CD14-positive monocyte (primary cell): ENCODE measurements around the gene ADGRL3. TPM values are rescaled to one million over a fixed set of nuclear protein-coding genes. Genes with fewer than 3 reads are reported as not detected.
"Not testable (repeated sequence)": the region's sequence is repeated elsewhere in the genome, so short reads cannot be mapped to it uniquely, and the experiment has no call there.

Experiments
- DNase-seq, 3 donors: peaks; one replicate each; pipeline ENCODE4 v3.0.0-alpha.2; 2011 to 2022
- H2AFZ ChIP-seq: 2 replicates; pipeline ENCODE4 v1.6.0; 2012; ENCODE audit warnings: mild to moderate bottlenecking, low read depth, low read length, inconsistent platforms; ENCODE audit not compliant: insufficient read depth, poor library complexity, severe bottlenecking
- H3K27ac ChIP-seq, 2 donors: 1 replicate in 1 of 2; 2 replicates in 1 of 2; pipeline ENCODE4 v1.5.1; 2012 to 2013; ENCODE audit warnings: low read length in 2 of 2, control low read depth in 1 of 2, inconsistent platforms in 1 of 2, low read depth in 1 of 2, mild to moderate bottlenecking in 1 of 2
- H3K27me3 ChIP-seq, 2 donors: one replicate each; pipeline versions ENCODE4 v1.6.0 to v1.6.1; 2011 to 2013; ENCODE audit warnings: low read length in 2 of 2; ENCODE audit not compliant: control insufficient read depth in 2 of 2, insufficient read depth in 2 of 2
- H3K36me3 ChIP-seq, 2 donors: replicated peaks in 1 of 2; 1 replicate in 1 of 2; 2 replicates in 1 of 2; pipeline versions ENCODE4 v1.5.1 to v1.6.1; 2012 to 2013; ENCODE audit warnings: low read length in 2 of 2, control low read depth in 1 of 2, inconsistent platforms in 1 of 2, mild to moderate bottlenecking in 1 of 2; ENCODE audit not compliant: insufficient read depth in 2 of 2, control insufficient read depth in 1 of 2
- H3K4me1 ChIP-seq, 2 donors: 1 replicate in 1 of 2; 2 replicates in 1 of 2; pipeline versions ENCODE4 v1.5.1 to v1.6.1; 2012 to 2013; ENCODE audit warnings: low read length in 2 of 2, control low read depth in 1 of 2, inconsistent platforms in 1 of 2, mild to moderate bottlenecking in 1 of 2, moderate library complexity in 1 of 2; ENCODE audit not compliant: insufficient read depth in 2 of 2, control insufficient read depth in 1 of 2
- H3K4me2 ChIP-seq: replicated peaks from 2 replicates; pipeline ENCODE3; 2012; ENCODE audit warnings: low read length, moderate library complexity, mild to moderate bottlenecking; ENCODE audit not compliant: poor library complexity, severe bottlenecking; ENCODE audit errors: extremely low read depth
- H3K4me3 ChIP-seq, 3 experiments: fragments of 200-600 bp in 1 of 3; sonication (generic) in 1 of 3; replicated peaks in 1 of 3; 1 replicate in 2 of 3; 2 replicates in 1 of 3; pipeline ENCODE4 v1.5.1; 2011 to 2013; ENCODE audit warnings: low read length in 3 of 3, mild to moderate bottlenecking in 3 of 3, control low read depth in 2 of 3, low read depth in 2 of 3, inconsistent platforms in 1 of 3, moderate library complexity in 1 of 3
- H3K79me2 ChIP-seq: 2 replicates; pipeline ENCODE4 v1.6.0; 2012; ENCODE audit warnings: mild to moderate bottlenecking, control low read depth, inconsistent platforms, low read length, moderate library complexity; ENCODE audit not compliant: insufficient read depth
- H3K9ac ChIP-seq: 2 replicates; pipeline ENCODE4 v1.6.0; 2017; ENCODE audit warnings: low read length, mild to moderate bottlenecking; ENCODE audit not compliant: insufficient read depth, poor library complexity, severe bottlenecking
- H3K9me3 ChIP-seq, 2 donors: replicated peaks in 1 of 2; 1 replicate in 1 of 2; 2 replicates in 1 of 2; pipeline versions ENCODE4 v1.5.1 to v1.6.1; 2012 to 2013; ENCODE audit warnings: low read length in 2 of 2, control low read depth in 1 of 2; ENCODE audit not compliant: control insufficient read depth in 1 of 2, insufficient read depth in 1 of 2
- H4K20me1 ChIP-seq: 2 replicates; pipeline ENCODE4 v1.6.0; 2012; ENCODE audit warnings: mild to moderate bottlenecking, low read length, control low read depth, moderate library complexity; ENCODE audit not compliant: insufficient read depth
- H3K27ac Mint-ChIP-seq, 7 donors: one replicate each; pipeline ENCODE4 v1.8.0; 2020; ENCODE audit warnings: mild to moderate bottlenecking in 7 of 7, mixed read lengths in 7 of 7, moderate library complexity in 6 of 7, inconsistent platforms in 2 of 7
- H3K27me3 Mint-ChIP-seq, 3 donors: one replicate each; pipeline ENCODE4 v1.8.0; 2021 to 2022; ENCODE audit warnings: low read depth in 3 of 3, mild to moderate bottlenecking in 3 of 3, mixed read lengths in 3 of 3, moderate library complexity in 3 of 3, inconsistent platforms in 1 of 3
- H3K36me3 Mint-ChIP-seq, 2 donors: one replicate each; pipeline ENCODE4 v1.8.0; 2020; ENCODE audit warnings: mixed read lengths in 2 of 2, inconsistent platforms in 1 of 2, mild to moderate bottlenecking in 1 of 2
- H3K4me1 Mint-ChIP-seq: one replicate; pipeline ENCODE4 v1.8.0; 2020; ENCODE audit warnings: mild to moderate bottlenecking, mixed read lengths
- H3K4me3 Mint-ChIP-seq, 2 donors: one replicate each; pipeline ENCODE4 v1.8.0; 2020; ENCODE audit warnings: mild to moderate bottlenecking in 2 of 2, mixed read lengths in 2 of 2, moderate library complexity in 1 of 2
- H3K9me3 Mint-ChIP-seq, 7 donors: one replicate each; pipeline ENCODE4 v1.8.0; 2020 to 2022; ENCODE audit warnings: mixed read lengths in 7 of 7, mild to moderate bottlenecking in 6 of 7, moderate library complexity in 6 of 7, inconsistent platforms in 2 of 7
- WGBS: methylation state at CpG from one replicate; pipeline ENCODE4 v1.1.5; 2013; ENCODE audit warnings: missing lambda C conversion rate; ENCODE audit not compliant: insufficient coverage; 5-methylcytosine and 5-hydroxymethylcytosine counted together
- intact Hi-C, 2 donors: fragments of 100-400 bp; cut with micrococcal nuclease; formaldehyde crosslinking; loops; one replicate each; pipeline versions ENCODE4 v1.15.0 to v1.15.1; 2023
- polyA plus RNA-seq, 3 donors: library from polyadenylated mRNA; depleted of rRNA in 1 of 3; unstranded in 2 of 3; stranded (reverse) in 1 of 3; fragments of 300-500 nt in 2 of 3; fragments of >200 nt in 1 of 3; fragmentation: Illumina TruSeq in 2 of 3; gene quantifications; 1 replicate in 2 of 3; 2 replicates in 1 of 3; pipeline ENCODE4 v1.2.3, GENCODE V29; 2012 to 2021
- TF ChIP-seq, protein P1 (sequence below): fragments of 200-600 bp; IDR thresholded peaks from one replicate; pipeline ENCODE4 v1.8.0; 2022; ENCODE audit warnings: antibody characterized with exemption, mild to moderate bottlenecking

ADGRL3 gene
- polyA plus RNA-seq, 3 donors: not detected

- WGBS: no CpG with 5 or more reads among the region's 2 CpGs
Observed at GRCh38 chr4:61507091-61507490, 307.0 kb downstream of the ADGRL3 start.

DNA sequence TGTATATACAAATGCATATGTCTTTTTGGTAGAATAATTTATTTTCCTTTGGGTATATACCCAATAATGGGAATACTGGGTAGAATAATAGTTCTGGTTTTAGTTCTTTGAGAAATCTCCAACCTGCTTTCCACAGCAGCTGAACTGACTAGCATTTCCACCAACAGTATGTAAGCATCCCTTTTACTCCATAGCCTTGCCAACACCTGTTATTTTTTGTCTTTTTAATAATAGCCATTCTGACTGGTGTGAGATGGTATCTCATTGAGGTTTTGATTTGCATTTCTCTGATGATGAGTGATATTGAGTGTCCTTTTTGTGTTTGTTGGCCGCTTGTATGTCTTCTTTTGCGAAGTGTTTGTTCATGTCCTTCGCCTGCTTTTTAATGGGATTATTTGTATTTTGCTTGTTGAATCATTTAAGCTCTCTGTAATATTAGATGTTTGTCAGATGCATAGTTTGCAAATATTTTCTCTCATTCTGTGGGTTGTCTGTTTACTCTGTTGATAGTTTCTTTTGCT, 309.7 kb downstream of the ADGRL3 start:
- H3K4me3 ChIP-seq, H3K27me3 ChIP-seq, H3K36me3 ChIP-seq, H3K4me1 ChIP-seq, H3K27ac ChIP-seq, H3K4me1 Mint-ChIP-seq, intact Hi-C loops, H3K4me2 ChIP-seq, H3K27ac Mint-ChIP-seq, H3K9me3 Mint-ChIP-seq, DNase-seq, H4K20me1 ChIP-seq, H3K4me3 Mint-ChIP-seq, H3K79me2 ChIP-seq, H3K36me3 Mint-ChIP-seq, H3K9ac ChIP-seq, H3K9me3 ChIP-seq, H3K27me3 Mint-ChIP-seq, H2AFZ ChIP-seq: not testable (repeated sequence)
- WGBS: 100% methylated on average over 3 of the region's 3 CpGs

More at GRCh38 chr4:61507091-61507490, 307.0 kb downstream of the ADGRL3 start:
- no peaks in the 10 kb centered on the region for H3K9me3 ChIP-seq
- no peak for DNase-seq
- H3K36me3 Mint-ChIP-seq: no peaks in the 10 kb centered on the region
- H3K27ac Mint-ChIP-seq: no peak overlapping the region
- no peak overlapping the region for H3K27ac ChIP-seq
- no peak overlapping the region for H3K4me3 ChIP-seq
- H3K27me3 Mint-ChIP-seq: no peaks in the 10 kb centered on the region
- intact Hi-C loops: no loop called here
- no peaks in the 10 kb centered on the region for H3K27me3 ChIP-seq
- peaks cover 0 to 8% (median 4%) of the 10 kb centered on the region in 7 donors for H3K9me3 Mint-ChIP-seq
- H4K20me1 ChIP-seq: no peaks in the 10 kb centered on the region
- H3K79me2 ChIP-seq: no peaks in the 10 kb centered on the region
- no peaks in the 10 kb centered on the region for H3K4me1 ChIP-seq
- no peak overlapping the region for H3K4me2 ChIP-seq
- no peaks in the 10 kb centered on the region for H3K4me1 Mint-ChIP-seq
- H3K9ac ChIP-seq: no peak overlapping the region
- TF ChIP-seq, protein P1, sequence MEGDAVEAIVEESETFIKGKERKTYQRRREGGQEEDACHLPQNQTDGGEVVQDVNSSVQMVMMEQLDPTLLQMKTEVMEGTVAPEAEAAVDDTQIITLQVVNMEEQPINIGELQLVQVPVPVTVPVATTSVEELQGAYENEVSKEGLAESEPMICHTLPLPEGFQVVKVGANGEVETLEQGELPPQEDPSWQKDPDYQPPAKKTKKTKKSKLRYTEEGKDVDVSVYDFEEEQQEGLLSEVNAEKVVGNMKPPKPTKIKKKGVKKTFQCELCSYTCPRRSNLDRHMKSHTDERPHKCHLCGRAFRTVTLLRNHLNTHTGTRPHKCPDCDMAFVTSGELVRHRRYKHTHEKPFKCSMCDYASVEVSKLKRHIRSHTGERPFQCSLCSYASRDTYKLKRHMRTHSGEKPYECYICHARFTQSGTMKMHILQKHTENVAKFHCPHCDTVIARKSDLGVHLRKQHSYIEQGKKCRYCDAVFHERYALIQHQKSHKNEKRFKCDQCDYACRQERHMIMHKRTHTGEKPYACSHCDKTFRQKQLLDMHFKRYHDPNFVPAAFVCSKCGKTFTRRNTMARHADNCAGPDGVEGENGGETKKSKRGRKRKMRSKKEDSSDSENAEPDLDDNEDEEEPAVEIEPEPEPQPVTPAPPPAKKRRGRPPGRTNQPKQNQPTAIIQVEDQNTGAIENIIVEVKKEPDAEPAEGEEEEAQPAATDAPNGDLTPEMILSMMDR: no peak
- no peak overlapping the region for H3K4me3 Mint-ChIP-seq
- H2AFZ ChIP-seq: no peak overlapping the region
- no peaks in the 10 kb centered on the region for H3K36me3 ChIP-seq
